Ramos (cell line): ENCODE data around the gene RIC8B.
"Not testable (repeated sequence)": the region's sequence is repeated elsewhere in the genome, so short reads cannot be mapped to it uniquely, and the experiment has no call there.

Experiments used
- in situ Hi-C: fragments of 300-500 bp; cut with MboI; formaldehyde crosslinking; loops from one replicate; pipeline ENCODE4 v1.14.3; 2022; ENCODE audit warnings: low sequenced_read_pairs; ENCODE audit not compliant: unreplicated experiment

The RIC8B gene

DNA sequence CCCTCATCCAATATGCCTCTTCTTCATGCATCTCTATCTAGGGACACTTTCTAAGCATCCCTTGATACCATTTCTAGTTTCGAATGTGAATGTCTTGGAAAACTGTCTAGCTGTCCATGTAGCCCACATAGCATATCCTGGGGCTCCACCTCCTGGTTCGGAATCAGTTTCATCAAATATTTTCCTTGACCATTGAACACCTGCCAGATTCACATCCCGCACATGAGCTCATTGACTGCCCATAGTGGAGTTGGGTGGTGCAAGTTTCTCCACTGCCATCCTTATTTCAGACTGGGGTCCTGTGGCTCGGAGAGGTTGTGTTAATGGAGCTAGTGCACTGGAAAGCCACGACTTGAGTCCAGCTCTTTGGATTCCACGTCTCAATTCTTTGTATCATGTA, 122.6 kb downstream of the RIC8B start:
- in situ Hi-C loops: no loop called here

DNA sequence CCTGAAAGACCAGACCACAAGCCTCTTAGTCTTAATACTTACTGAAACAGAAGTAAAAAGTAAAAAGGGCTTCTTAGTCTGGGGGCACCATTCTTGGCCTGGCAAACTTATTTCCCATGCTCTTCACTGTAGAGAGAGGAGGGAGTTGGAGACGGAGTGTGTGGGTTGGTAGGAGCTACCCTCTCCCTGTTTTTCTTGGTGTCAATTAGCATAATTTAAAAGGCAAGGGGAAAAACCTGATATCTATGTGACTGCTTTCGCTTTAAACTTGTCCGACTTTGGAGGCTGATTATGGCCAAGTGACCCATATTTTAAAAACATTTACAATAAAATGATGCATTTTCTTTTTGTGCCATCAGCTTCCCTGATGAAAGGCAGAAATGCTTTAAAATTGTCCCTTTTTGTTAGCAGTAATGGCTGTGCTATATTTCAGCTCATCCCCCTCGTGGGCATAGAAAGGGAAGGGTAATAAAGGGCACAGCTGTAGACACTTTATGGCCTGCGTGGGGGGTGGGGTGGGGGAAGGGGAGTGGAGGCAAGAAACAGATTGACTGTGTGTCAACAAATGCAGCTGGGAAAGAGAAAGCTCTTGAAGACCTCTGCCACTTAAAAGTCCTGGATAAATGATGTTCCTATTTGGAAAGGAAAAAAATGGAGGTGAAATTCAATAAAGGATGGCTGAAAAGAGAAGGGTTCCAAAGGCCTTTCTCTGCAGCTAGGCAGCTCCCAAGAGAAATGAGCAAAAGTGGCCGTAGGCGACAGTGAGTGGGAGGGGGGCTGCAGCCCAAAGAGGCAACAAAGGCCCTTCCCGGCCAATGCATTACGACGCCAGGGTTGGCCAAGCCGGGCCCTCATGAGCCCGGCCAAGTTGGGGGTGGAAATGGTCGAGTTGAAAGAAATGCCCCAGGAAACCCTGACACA, 123.8 kb downstream of the RIC8B start:
- in situ Hi-C loops: no loop called here

DNA sequence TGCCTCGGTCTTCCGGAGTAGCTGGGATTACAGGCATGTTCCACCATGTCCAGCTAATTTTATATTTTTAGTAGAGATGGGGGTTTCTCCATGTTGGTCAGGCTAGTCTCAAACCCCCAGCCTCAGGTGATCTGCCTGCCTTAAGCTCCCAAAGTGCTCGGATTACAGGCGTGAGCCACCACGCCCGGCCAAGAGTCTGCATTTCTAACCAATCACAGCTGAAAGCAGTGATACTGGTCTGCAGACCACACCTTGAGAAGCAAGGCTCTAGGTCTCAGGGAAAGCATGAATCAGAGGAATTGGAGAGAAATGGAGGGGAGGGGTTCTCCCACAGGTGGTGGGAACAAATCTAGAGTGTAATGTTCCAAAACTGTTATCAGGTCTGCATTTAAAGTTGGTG, 126.1 kb downstream of the RIC8B start:
- in situ Hi-C loops: no loop called here

DNA sequence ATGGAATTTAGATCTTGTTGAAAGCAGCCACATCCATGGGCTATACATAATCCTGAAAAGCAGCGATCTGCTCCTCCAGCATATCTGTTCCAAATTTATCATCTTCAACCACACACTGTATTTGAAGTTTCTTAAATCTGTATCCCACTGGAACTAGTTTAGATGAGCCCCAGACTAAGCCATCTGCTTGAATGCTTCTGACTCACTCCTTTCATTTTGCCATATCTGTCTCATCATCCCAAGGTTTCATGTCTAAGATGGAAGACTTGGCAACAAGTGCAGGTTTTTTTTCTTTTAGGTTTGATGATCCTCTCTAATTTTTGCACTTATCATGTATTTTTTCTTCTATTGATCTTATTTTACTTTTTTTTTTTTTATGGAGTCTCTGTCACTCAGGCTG, 126.8 kb downstream of the RIC8B start:
- in situ Hi-C loops: no loop called here

DNA sequence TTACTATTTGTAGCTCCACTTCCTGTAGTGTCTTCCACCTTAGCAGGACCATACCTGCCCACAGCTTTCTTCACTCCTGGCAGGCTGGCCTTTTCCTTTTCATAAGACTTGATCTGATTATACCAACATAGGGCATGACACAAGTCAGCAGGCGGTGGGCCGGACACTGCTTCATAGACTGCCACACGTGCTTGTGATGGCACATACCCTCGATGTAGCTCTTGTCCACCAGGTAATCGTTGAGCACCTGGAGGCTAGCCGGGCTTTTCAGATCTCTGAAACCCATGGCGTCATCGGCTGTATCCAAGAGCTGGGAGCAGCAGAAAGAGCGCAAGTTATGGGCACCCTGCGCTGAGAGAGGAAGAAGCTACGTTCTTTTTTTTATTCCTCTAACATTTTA, 127.6 kb downstream of the RIC8B start:
- in situ Hi-C loops: no loop called here

DNA sequence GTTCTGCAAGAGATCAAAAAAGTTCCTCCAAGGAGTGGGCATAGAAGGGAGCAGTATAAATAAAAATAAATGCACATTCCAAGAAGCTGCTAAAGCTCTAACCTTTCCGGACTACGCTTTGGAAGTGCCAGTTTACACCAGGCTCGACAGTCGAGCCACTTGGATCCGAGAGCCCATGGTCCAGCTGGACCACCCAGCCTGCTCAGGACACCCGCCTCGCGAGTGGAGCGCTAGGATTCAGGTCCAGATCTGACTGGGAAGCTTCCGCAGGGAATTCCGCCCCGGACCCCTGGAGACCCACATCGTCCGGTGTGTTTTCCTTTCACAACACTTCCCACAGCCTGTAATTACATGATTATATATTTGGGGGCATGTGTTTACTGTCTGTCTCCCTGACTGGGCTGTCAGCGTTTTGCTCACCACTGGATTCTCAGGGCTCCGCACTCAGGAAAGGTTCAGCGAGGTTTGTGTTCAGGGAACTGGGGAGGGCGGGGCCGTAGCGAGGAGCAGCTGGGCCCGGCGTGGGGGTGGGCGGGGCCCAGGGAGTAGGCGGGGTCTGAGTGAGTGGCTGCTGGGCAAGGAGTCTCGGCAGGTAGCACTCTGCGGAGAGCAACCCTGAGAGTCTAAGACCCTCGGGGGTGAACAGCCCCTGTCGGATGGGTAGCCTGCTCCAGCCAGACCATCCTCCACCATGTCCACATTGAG, 128.9 kb downstream of the RIC8B start:
- in situ Hi-C loops: no loop called here

DNA sequence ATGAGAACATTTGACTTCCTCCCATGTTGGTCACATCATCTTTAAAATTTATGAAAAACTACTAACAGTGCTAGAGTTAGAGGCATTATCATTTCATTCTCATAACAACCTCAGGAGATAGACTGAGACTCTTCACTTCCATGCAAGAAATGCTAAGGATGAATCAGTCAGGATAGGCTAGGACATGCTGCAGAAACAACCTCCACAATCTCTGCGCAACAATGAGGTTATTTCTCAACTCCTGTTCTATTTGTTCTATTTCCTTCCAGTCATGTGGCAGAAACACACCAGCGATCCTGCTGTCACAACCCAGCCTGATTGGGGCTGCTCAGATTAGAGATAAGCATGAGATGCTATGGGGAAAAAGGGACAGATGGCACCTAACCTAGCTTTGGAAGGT, 132.2 kb downstream of the RIC8B start:
- in situ Hi-C loops: no loop called here

DNA sequence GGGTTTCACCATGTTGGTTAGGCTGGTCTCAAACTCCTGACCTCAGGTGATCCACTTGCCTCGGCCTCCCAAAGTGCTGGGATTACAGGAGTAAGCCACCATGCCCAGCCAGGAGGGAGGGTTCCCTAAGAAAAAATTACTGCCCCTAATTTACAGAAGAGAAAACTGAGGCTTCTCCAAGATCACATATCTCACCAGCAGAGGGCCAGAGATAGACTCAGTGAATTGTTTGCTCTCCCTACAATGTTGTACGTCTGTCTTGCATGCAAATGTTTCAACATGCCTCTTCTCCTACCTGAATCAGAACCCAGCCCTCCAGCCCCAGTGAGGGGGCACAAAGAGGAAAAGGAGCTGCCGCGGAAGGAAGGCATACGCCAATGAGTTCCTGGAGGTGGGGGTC, 132.9 kb downstream of the RIC8B start:
- in situ Hi-C loops: no loop called here

DNA sequence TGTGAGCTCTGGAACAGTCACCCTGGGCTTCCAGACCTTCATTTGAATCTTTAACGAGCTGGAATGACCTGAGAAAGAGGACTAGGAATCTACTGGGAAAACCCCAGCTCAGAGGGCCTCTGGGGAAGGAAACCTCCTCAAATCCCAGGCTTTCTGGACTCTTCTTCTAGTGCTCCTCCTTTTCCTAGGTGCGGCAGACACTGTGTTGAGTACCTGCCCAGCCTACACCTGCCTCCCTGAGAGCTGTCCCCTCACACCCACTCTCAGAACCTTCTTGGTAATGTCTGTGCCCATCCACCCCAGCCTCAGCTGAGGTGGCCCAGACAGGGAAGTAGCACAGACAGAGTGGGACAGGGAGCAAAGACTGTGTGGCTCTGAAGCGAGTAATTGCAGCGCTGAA, 133.4 kb downstream of the RIC8B start:
- in situ Hi-C loops: no loop called here

DNA sequence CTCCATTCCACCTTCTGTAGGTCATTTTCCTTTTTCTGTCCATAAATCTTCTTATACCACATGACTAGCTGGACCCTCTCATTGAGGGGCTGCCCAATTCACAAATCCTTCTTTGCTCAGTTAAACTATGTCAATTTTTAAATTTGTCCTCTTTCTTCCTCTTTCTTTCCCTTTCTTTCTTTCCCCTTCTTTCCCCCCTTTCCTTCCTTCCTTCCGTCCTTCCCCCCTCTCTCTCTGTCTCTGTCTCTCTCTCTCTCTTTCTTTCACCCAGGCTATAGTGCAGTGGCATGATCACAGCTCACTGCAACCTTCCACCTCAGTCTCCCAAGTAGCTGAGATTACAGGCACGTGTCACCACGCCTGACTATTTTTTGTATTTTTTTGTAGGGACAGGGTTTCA, 134.1 kb downstream of the RIC8B start:
- in situ Hi-C loops: no loop called here

DNA sequence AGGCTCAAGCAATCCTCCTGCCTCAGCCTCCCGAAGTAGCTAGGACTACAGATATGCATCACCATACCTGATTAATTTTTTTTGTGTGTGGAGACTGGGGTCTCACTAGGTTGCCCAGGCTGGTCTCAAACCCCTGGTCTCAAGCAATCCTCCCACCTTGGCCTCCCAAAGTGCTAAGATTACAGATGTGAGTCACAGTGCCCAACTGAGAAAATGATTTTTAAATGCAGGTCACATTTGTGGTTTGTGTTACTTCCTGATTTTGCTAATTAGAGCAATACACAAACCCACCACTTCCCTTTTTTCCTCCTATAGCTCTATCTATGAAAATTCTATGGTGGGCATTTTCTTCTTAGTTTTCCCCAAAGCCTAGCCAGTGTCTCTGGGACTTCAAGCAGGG, 135.7 kb downstream of the RIC8B start:
- in situ Hi-C loops: loop anchor here (10.0 kb wide), 1 partner anchor 525 kb away; no protein-coding TSS in a partner anchor

DNA sequence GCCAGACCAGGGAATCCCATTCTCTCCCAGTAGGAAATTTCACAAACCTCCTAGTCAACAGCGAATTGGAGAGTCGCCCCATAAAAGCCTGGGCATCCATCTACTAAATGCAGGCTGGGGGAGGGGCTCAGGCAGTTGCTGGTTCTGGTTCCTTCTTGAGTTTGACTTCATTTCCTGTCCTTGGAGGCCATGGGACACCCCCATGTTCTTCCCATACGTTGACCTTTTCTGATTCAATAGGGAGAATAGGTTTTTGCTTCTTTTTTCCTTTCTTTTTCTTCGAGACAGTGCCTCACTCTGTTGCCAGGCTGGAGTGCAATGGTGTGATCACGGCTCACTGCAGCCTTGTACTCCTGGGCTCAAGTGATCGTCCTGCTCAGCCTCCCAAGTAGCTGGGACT, 137.1 kb downstream of the RIC8B start:
- in situ Hi-C loops: loop anchor here (10.0 kb wide), 1 partner anchor 527 kb away; no protein-coding TSS in a partner anchor

DNA sequence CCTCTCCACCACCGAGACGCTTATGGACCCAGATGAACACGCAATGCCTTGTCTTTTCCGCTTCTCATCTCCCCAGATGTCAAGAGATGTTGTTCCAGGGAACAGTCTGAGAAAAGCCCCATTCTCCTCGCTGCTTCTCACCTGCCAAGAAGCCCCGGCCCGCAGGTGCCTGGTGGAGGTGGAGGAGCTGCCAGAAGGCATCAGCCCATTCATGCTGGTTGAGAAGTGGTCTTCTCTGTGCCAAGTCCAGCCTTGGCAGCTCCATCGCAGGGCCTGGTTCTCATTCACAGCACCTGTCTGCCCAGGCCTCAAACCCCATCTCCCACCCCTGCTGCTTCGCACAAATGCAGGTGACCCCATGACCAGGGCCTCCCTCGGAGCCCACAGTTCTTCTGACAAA, 139.0 kb downstream of the RIC8B start:
- in situ Hi-C loops: loop anchor here (10.0 kb wide), 1 partner anchor 529 kb away; no protein-coding TSS in a partner anchor

DNA sequence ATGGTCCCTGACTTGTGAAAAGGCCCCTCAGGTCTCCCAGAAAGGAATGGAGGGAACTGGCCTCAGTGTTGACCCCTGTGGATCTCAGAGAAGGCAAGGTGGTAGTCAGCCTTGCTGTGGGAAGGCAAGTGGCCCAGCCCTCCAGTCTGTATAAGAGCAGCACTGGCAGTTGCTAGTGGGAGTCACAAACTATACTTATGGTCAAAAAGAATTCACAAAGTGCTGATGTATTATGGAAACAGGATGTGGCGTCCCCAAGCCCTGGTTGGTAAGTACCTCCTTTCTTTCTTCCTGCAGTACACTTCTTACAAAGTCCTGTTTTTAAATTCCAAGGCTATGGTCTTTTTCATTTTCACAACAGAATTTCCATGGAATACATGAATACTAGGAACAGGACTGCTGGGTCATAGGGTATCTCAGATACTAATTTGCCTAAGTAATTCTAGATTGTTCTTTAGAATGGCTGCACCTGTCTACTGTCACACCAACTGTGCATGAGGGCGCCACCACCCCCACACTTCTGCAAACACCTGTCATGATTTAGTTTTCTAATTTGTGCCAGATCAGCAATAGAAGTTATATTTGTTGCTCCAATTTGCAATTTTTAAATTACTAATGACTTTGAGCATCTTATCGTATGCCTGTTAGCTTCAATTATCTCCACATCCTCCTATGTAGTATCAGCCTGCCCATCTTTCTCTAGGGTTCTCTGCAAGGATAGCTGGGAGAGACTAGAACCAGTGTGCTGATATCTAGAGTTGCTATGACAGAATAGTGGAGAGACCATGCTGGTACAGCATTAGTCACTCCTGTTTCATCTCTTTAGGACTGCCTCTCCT, 140.5 kb downstream of the RIC8B start:
- in situ Hi-C loops: loop anchor here (10.0 kb wide), 1 partner anchor 530 kb away; no protein-coding TSS in a partner anchor

DNA sequence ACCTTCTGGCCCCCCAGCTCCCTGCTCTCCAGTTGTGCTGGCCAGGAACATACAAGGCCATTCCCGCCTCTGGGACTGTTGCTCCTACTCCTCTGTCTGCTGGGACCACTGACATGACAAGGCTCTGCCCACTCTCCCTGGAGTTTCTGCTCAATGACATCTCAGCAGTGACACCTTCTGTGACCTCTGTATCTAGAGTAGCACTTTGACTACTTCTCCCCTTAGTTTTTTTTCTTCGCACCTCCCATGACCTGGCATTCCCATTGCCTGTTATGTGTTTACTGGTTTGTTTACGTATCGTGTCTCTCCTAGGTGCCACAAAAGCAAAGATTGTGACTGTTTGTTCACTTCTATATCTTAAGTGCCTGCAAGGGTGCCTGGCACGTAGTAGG, 141.1 kb downstream of the RIC8B start:
- in situ Hi-C loops: loop anchor here (10.0 kb wide), 1 partner anchor 531 kb away; no protein-coding TSS in a partner anchor

DNA sequence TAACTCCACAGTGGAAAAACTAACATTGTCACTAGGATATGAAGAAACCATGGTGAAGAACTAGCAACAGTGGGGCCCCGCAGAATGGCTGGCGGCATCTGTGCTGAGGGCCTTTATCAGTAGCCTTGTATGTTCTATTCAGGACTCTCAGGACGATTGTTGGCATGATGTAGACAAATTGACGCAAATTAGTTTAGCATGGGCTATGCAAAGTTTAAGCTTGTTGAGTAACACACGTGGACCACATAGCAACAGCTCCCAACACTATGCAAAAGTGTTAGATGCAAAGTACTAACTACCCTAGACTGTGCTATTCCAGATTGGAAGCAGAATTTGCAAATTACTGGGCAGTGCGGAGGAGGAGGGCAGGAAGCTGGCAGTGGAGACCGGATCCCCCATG, 143.0 kb downstream of the RIC8B start:
- in situ Hi-C loops: loop anchor here (10.0 kb wide), 1 partner anchor 533 kb away; no protein-coding TSS in a partner anchor

DNA sequence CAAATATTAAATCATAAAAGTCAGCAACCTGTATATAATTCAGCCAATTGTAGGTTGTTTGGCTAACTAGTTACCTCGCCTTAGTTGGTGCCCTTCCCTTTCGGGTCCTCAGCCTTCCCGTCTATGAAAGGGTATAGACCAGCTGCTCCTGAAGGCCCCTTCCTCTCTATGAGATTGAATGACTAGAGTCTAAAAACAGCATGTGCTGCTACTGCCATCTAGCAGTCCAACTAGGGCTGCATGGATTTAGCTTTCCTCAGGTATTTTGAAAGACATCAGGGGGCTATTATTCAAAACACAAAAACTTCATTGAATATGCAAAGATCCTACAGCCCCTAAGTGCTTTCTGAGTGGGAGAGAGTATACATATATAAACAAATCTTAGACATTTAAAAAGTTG, 144.3 kb downstream of the RIC8B start:
- in situ Hi-C loops: loop anchor here (10.0 kb wide), 1 partner anchor 534 kb away; no protein-coding TSS in a partner anchor

DNA sequence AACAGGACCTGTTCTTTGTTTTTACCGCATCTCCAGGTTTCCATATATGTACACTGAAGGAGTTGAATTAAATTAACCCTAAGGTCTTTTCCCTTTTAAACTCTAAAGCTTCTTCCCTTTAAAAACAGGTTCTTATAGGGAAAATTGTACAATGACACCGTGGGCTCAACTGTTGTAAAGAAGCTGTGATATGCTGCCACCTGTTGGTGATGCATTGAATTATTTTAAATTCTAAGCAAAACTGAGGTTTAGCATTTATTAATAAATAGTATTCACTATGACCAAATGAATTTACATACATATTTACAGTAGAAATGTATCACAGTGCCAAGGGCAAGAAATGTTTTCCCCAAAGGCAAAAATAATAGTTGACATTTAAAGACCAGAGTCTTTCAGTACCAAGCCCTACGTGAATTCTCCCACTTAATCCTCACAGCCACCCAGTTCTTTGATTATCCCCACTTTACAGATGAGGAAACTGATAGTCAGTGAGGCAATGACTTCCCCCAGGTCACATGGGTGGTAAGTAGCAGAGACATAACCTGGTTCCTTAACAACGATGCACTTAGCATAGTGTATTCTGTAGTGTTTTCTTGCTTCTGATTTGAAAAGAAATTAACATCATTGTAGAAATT, 145.5 kb downstream of the RIC8B start:
- in situ Hi-C loops: loop anchor here (10.0 kb wide), 1 partner anchor 535 kb away; no protein-coding TSS in a partner anchor

DNA sequence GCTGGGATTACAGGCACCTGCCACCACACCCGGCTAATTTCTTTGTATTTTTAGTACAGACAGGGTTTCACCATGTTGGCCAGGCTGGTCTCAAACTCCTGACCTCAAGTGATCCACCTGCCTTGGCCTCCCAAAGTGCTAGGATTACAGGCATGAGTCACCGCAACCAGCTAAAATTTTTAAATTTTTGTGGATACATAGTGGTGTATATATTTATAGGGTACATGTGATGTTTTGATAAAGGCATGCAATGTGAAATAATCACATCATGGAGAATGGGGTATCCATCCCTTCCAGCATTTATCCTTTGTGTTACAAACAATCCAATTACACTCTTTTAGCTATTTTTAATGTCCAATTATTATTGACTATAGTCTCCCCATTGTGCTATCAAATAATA, 147.5 kb downstream of the RIC8B start:
- in situ Hi-C loops: not testable (repeated sequence)

DNA sequence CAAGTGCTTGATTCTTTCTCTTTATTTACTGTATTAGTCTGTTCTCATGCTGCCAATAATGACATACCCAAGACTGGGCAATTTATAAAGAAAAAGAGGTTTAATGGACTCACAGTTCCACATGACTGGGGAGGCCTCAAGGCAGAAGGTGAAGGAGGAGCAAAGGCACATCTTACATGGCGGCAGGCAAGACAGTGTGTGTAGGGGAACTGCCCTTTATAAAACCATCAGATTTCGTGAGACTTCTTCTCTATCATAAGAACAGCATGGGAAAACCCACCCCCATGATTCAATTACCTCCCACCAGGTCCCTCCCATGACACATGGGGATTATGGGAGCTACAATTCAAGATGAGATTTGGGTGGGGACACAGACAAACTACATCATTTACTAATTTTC, 149.1 kb downstream of the RIC8B start:
- in situ Hi-C loops: not testable (repeated sequence)
